HepG2 (cell line): Measurements from ENCODE around the gene TTC6. TPM values are rescaled to one million over a fixed set of nuclear protein-coding genes. Genes with fewer than 3 reads are reported as not detected.

Source experiments
- ARID5B ChIP-seq: IDR thresholded peaks from 2 replicates; pipeline ENCODE4 v1.4.0; 2020; ENCODE audit warnings: mild to moderate bottlenecking, missing genetic modification reagents
- ATF3 ChIP-seq: sonication (generic); formaldehyde crosslinking; IDR thresholded peaks from 2 replicates; pipeline ENCODE4 v1.4.0; 2020; ENCODE audit warnings: missing genetic modification reagents
- CENPBD1 ChIP-seq: sonication (generic); formaldehyde crosslinking; IDR thresholded peaks from 2 replicates; pipeline ENCODE4 v1.8.0; 2022; ENCODE audit warnings: missing genetic modification reagents, low read depth, mild to moderate bottlenecking, borderline replicate concordance
- GATAD2A ChIP-seq: IDR thresholded peaks from 2 replicates; pipeline ENCODE4 v1.6.1; 2016
- GTF3A ChIP-seq: sonication (generic); formaldehyde crosslinking; conservative IDR thresholded peaks from 2 replicates; pipeline ENCODE4 v1.4.0; 2020; ENCODE audit warnings: mild to moderate bottlenecking, missing genetic modification reagents
- HNRNPLL ChIP-seq: fragments of 200-400 bp; formaldehyde crosslinking; IDR thresholded peaks from 2 replicates; pipeline ENCODE4 v1.6.1; 2017; ENCODE audit warnings: mild to moderate bottlenecking, low read depth, low read length; ENCODE audit not compliant: poor library complexity, severe bottlenecking
- ISX ChIP-seq: sonication (generic); formaldehyde crosslinking; conservative IDR thresholded peaks from 2 replicates; pipeline ENCODE4 v1.5.0; 2020; ENCODE audit warnings: missing genetic modification reagents
- KDM5A ChIP-seq: fragments of 200-600 bp; sonication (generic); IDR thresholded peaks from 2 replicates; pipeline ENCODE4 v1.7.0; 2018; ENCODE audit warnings: antibody characterized with exemption, mild to moderate bottlenecking, low read length, borderline replicate concordance
- MYPOP ChIP-seq: sonication (generic); formaldehyde crosslinking; IDR thresholded peaks from 2 replicates; pipeline ENCODE4 v1.8.1; 2023; ENCODE audit warnings: mild to moderate bottlenecking, moderate library complexity, missing genetic modification reagents
- SRY ChIP-seq: sonication (generic); formaldehyde crosslinking; IDR thresholded peaks from 2 replicates; pipeline ENCODE4 v1.8.0; 2022; ENCODE audit warnings: mild to moderate bottlenecking, missing genetic modification reagents
- ZKSCAN8 ChIP-seq: IDR thresholded peaks from 2 replicates; pipeline ENCODE4 v1.6.1; 2016; ENCODE audit warnings: borderline replicate concordance, missing genetic modification reagents, missing compliant biosample characterization
- ZNF512B ChIP-seq: sonication (generic); formaldehyde crosslinking; IDR thresholded peaks from 2 replicates; pipeline ENCODE4 v1.5.1; 2020; ENCODE audit warnings: missing genetic modification reagents, mild to moderate bottlenecking, borderline replicate concordance
- ZNF570 ChIP-seq: sonication (generic); formaldehyde crosslinking; IDR thresholded peaks from 2 replicates; pipeline ENCODE4 v1.4.0; 2020; ENCODE audit warnings: mild to moderate bottlenecking, missing genetic modification reagents, borderline replicate concordance
- ZNF782 ChIP-seq: sonication (generic); formaldehyde crosslinking; IDR thresholded peaks from 2 replicates; pipeline ENCODE4 v1.4.0; 2020; ENCODE audit warnings: missing genetic modification reagents, mild to moderate bottlenecking, borderline replicate concordance
- polyA plus RNA-seq, 8 experiments: library from polyadenylated mRNA; depleted of rRNA in 3 of 8; stranded (reverse) in 7 of 8; unstranded in 1 of 8; fragments of >200 nt; fragmentation: Illumina TruSeq in 4 of 8; extraction: Trizol in 4 of 8; gene quantifications; 2 replicates each; pipeline versions ENCODE4 v1.2.1 to v1.2.3, GENCODE V29; 2011 to 2016; ENCODE audit warnings: low read depth in 4 of 8, missing spikeins in 1 of 8, mixed read lengths in 1 of 8; ENCODE audit not compliant: insufficient read depth in 1 of 8
- total RNA-seq, 5 experiments: library from RNA; depleted of rRNA; stranded (reverse); fragments of >200 nt; fragmentation: Illumina TruSeq; extraction: Trizol; gene quantifications; 2 replicates each; pipeline ENCODE4 v1.2.3, GENCODE V29; 2016; ENCODE audit warnings: low read depth in 1 of 5

The TTC6 gene
- total and polyA plus RNA-seq, 2 of the 13 experiments (the other 11 are each of a cell fraction or from before 2014, with no cell fraction given): 9.3 to 27.4 TPM

GRCh38 chr14:37594238-37594970 is 1.0 kb upstream of the TTC6 start (continued):
- TF ChIP-seq ISX (peak; percentile 82), HNRNPLL (peak; percentile 67), ARID5B (CRISPR knock-in tag) (peak; percentile 68), CENPBD1 (CRISPR knock-in tag) (no peak), MYPOP (CRISPR knock-in tag) (peak; percentile 48), ZNF512B (CRISPR knock-in tag) (peak; percentile 90; the same call in 1 of the 2 replicates), ZNF782 (CRISPR knock-in tag) (peak; percentile 55; the same call in 1 of the 2 replicates), GTF3A (CRISPR knock-in tag) (no peak), KDM5A (peak; percentile 75; the same call in 1 of the 2 replicates), SRY (CRISPR knock-in tag) (peak; percentile 65; the same call in 1 of the 2 replicates), ATF3 (CRISPR knock-in tag) (peak; percentile 30), ZKSCAN8 (CRISPR knock-in tag) (peak; percentile 63; the same call in 1 of the 2 replicates), ZNF570 (CRISPR knock-in tag) (no peak), GATAD2A (CRISPR knock-in tag) (peak; percentile 85)
